COLO668 (cell line): Measurements from ENCODE around the gene GTF3C1.
"Not testable (repeated sequence)": the region's sequence is repeated elsewhere in the genome, so short reads cannot be mapped to it uniquely, and the experiment has no call there.

Source experiments
- DNase-seq: peaks from one replicate; lab custom pipeline; 2025; ENCODE audit not compliant: unreplicated experiment; lab: John Stamatoyannopoulos, UW

Gene GTF3C1

GRCh38 chr16:27447301-27447700 lies 102.4 kb downstream of the GTF3C1 start:
- no peak for DNase-seq

- no peak for DNase-seq
These were observed 103.0 kb downstream of the GTF3C1 start for GRCh38 chr16:27446721-27447120.

GRCh38 chr16:27445502-27446175 lies 104.1 kb downstream of the GTF3C1 start:
- no peak for DNase-seq

GRCh38 chr16:27444470-27444869 lies 105.2 kb downstream of the GTF3C1 start:
- no peak for DNase-seq

- DNase-seq = no peak
These were observed 105.7 kb downstream of the GTF3C1 start for GRCh38 chr16:27444015-27444414.

- DNase-seq = no peak
These were observed 107.7 kb downstream of the GTF3C1 start for GRCh38 chr16:27441998-27442397.

GRCh38 chr16:27441276-27441675 lies 108.4 kb downstream of the GTF3C1 start:
- no peak for DNase-seq

- DNase-seq = no peak
These were observed 110.3 kb downstream of the GTF3C1 start for GRCh38 chr16:27439271-27440018.

GRCh38 chr16:27437946-27438345 lies 111.8 kb downstream of the GTF3C1 start:
- DNase-seq = no peak

- no peak for DNase-seq
These were observed 112.6 kb downstream of the GTF3C1 start for GRCh38 chr16:27436921-27437650.

GRCh38 chr16:27436065-27436464 lies 113.6 kb downstream of the GTF3C1 start:
- no peak for DNase-seq

GRCh38 chr16:27435146-27435545 lies 114.6 kb downstream of the GTF3C1 start:
- not testable (repeated sequence) for DNase-seq

- DNase-seq = no peak
These were observed 115.3 kb downstream of the GTF3C1 start for GRCh38 chr16:27434141-27435051.

- no peak for DNase-seq
These were observed 116.1 kb downstream of the GTF3C1 start for GRCh38 chr16:27433636-27434035.

GRCh38 chr16:27433191-27433590 lies 116.5 kb downstream of the GTF3C1 start:
- not testable (repeated sequence) for DNase-seq

GRCh38 chr16:27432558-27432957 lies 117.2 kb downstream of the GTF3C1 start:
- DNase-seq = no peak

- no peak for DNase-seq
These were observed 117.8 kb downstream of the GTF3C1 start for GRCh38 chr16:27431773-27432532.

- no peak for DNase-seq
These were observed 118.7 kb downstream of the GTF3C1 start for GRCh38 chr16:27430923-27431484.

- no peak for DNase-seq
These were observed 119.2 kb downstream of the GTF3C1 start for GRCh38 chr16:27430512-27430911.

GRCh38 chr16:27429981-27430441 lies 119.7 kb downstream of the GTF3C1 start:
- DNase-seq = no peak
